Cardiac muscle cell (in vitro differentiated cells and primary cell): ENCODE data around the gene CCDC88C. TPM values are rescaled to one million over a fixed set of nuclear protein-coding genes. Genes with fewer than 3 reads are reported as not detected.
A peak's percentile ranks its signal among the peaks of the same experiment; 100 is the strongest.

Experiments used
- DNase-seq, 2 donors: peaks; one replicate each; pipeline versions ENCODE4 v3.0.0 to v3.0.0-alpha.2; 2010 to 2017; ENCODE audit warnings: low read depth in 1 of 2, low spot score in 1 of 2
- H3K27ac ChIP-seq: fragments of 200-600 bp; sonication (generic); 2 replicates; pipeline ENCODE4 v1.5.1; 2016
- H3K27me3 ChIP-seq: fragments of 200-600 bp; sonication (generic); 2 replicates; pipeline ENCODE4 v1.6.0; 2016; ENCODE audit warnings: control low read depth
- H3K36me3 ChIP-seq: fragments of 200-600 bp; sonication (generic); 2 replicates; pipeline ENCODE4 v1.5.1; 2016; ENCODE audit warnings: control low read depth
- H3K4me1 ChIP-seq: fragments of 200-600 bp; sonication (generic); 2 replicates; pipeline ENCODE4 v1.8.1; 2017; ENCODE audit warnings: low read depth, mild to moderate bottlenecking, mixed run types
- H3K4me3 ChIP-seq: fragments of 200-600 bp; sonication (generic); 2 replicates; pipeline ENCODE4 v1.5.1; 2016; ENCODE audit warnings: mild to moderate bottlenecking
- H3K9me3 ChIP-seq: fragments of 200-600 bp; sonication (generic); 2 replicates; pipeline ENCODE4 v1.5.1; 2017; ENCODE audit warnings: low read depth, mild to moderate bottlenecking, control low read depth
- CTCF ChIP-seq: IDR thresholded peaks from 2 replicates; pipeline ENCODE4 v1.5.1; 2012; ENCODE audit warnings: low read depth, mild to moderate bottlenecking, low read length
- polyA plus RNA-seq: library from polyadenylated mRNA; unstranded; fragments of >200 nt; fragmentation: Nextera tagmentation; extraction: Ambion mirVana; gene quantifications from 2 replicates; pipeline ENCODE4 v1.2.1, GENCODE V29; 2016
- total RNA-seq: library from RNA; depleted of rRNA; stranded (reverse); fragments of >200 nt; gene quantifications from 2 replicates; pipeline ENCODE4 v1.2.3, GENCODE V29; 2016

CCDC88C gene
- total and polyA plus RNA-seq, 2 experiments from 2014 or later: 0.49 to 1.2 TPM

- Histone ChIP-seq H3K27ac (no peak overlapping the region), H3K27me3 (peaks cover 34% of the 10 kb centered on the region), H3K4me1 (no peaks in the 10 kb centered on the region), H3K9me3 (no peaks in the 10 kb centered on the region), H3K4me3 (no peak overlapping the region), H3K36me3 (no peaks in the 10 kb centered on the region)
- TF ChIP-seq CTCF: no peak
- DNase-seq: no peak
Observed at GRCh38 chr14:91303924-91304229, 113.7 kb downstream of the CCDC88C start.

GRCh38 chr14:91303091-91303923, 114.3 kb downstream of the CCDC88C start:
- no peak overlapping the region for H3K4me3 ChIP-seq

GRCh38 chr14:91302391-91302790, 115.2 kb downstream of the CCDC88C start:
- no peaks in the 10 kb centered on the region for H3K36me3 ChIP-seq
- no peaks in the 10 kb centered on the region for H3K9me3 ChIP-seq

More at GRCh38 chr14:91303091-91303923, 114.3 kb downstream of the CCDC88C start:
- peak; percentile 59 to 67 for DNase-seq
- no peak for TF ChIP-seq CTCF
- Histone ChIP-seq H3K9me3 (no peaks in the 10 kb centered on the region), H3K4me1 (no peaks in the 10 kb centered on the region), H3K27ac (no peak overlapping the region), H3K27me3 (peaks cover 34% of the 10 kb centered on the region), H3K36me3 (no peaks in the 10 kb centered on the region)

GRCh38 chr14:91300957-91301356, 116.7 kb downstream of the CCDC88C start:
- TF ChIP-seq CTCF: no peak
- DNase-seq: no peak
- peaks cover 25% of the 10 kb centered on the region for H3K27me3 ChIP-seq
- no peak overlapping the region for H3K27ac ChIP-seq
- H3K9me3 ChIP-seq: no peaks in the 10 kb centered on the region
- H3K4me1 ChIP-seq: no peaks in the 10 kb centered on the region
- H3K4me3 ChIP-seq: no peak overlapping the region
- H3K36me3 ChIP-seq: no peaks in the 10 kb centered on the region

More at GRCh38 chr14:91302391-91302790, 115.2 kb downstream of the CCDC88C start:
- DNase-seq: no peak
- H3K27ac ChIP-seq: no peak overlapping the region
- H3K4me1 ChIP-seq: no peaks in the 10 kb centered on the region
- H3K4me3 ChIP-seq: no peak overlapping the region
- no peak for TF ChIP-seq CTCF
- peaks cover 28% of the 10 kb centered on the region for H3K27me3 ChIP-seq

GRCh38 chr14:91300283-91300895, 117.2 kb downstream of the CCDC88C start:
- no peak for TF ChIP-seq CTCF
- Histone ChIP-seq H3K27me3 (peaks cover 24% of the 10 kb centered on the region), H3K27ac (no peak overlapping the region), H3K9me3 (no peaks in the 10 kb centered on the region), H3K4me3 (no peak overlapping the region), H3K36me3 (no peaks in the 10 kb centered on the region), H3K4me1 (no peaks in the 10 kb centered on the region)
- DNase-seq: no peak
